Measurements from ENCODE around the gene HHEX.

DNA sequence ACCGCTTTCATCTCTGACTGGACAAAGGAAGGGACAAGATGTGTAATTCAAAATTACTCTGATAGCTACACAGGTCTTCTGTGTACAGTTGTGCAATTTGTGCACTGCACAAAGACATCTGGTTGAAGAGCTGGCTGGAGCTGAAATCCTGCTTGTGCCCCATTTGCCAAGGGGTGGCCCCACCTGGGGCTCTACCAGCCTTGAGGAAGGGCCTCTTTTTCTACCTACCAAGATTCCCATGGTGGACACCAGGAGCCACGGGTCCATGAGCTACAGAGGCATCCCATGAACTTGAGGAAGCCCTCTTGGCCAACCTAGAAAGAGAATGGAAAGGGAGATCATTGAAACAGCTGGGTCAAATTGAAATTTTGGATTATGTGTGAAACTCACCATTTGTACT, 43.2 kb downstream of the HHEX start:
- TF ChIP-seq, protein P1, sequence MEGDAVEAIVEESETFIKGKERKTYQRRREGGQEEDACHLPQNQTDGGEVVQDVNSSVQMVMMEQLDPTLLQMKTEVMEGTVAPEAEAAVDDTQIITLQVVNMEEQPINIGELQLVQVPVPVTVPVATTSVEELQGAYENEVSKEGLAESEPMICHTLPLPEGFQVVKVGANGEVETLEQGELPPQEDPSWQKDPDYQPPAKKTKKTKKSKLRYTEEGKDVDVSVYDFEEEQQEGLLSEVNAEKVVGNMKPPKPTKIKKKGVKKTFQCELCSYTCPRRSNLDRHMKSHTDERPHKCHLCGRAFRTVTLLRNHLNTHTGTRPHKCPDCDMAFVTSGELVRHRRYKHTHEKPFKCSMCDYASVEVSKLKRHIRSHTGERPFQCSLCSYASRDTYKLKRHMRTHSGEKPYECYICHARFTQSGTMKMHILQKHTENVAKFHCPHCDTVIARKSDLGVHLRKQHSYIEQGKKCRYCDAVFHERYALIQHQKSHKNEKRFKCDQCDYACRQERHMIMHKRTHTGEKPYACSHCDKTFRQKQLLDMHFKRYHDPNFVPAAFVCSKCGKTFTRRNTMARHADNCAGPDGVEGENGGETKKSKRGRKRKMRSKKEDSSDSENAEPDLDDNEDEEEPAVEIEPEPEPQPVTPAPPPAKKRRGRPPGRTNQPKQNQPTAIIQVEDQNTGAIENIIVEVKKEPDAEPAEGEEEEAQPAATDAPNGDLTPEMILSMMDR (IDR thresholded peaks at IDR 0.05; ENCODE audit: insufficient read depth, low read depth, low read length) = no peak
- TF ChIP-seq EZH2 (IDR thresholded peaks at IDR 0.05; ENCODE audit: insufficient read depth, low read length) = no peak

Measured in astrocyte (in vitro differentiated cells and primary cell).